Measurements from ENCODE around the gene LIN28B.

DNA sequence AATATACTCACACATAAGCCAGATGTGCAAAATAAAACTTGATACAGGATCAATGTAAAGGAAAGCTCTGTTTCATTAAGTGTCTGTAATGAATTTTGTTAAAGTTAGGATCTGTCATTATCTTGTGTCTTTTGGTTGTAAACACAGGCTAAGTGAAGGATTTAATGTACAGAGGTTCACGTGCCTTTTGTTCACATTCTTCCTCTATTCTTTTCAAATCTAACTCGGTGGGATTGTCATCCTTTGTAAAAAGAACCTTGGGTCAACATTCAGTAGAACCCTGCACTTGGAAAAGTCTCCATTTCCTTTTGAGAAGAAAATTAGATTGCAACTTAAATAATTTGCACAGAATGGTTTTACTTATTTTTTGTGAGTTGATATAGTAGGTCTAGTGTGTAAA is 7.7 kb upstream of the LIN28B start:
- TF ChIP-seq, protein P1, sequence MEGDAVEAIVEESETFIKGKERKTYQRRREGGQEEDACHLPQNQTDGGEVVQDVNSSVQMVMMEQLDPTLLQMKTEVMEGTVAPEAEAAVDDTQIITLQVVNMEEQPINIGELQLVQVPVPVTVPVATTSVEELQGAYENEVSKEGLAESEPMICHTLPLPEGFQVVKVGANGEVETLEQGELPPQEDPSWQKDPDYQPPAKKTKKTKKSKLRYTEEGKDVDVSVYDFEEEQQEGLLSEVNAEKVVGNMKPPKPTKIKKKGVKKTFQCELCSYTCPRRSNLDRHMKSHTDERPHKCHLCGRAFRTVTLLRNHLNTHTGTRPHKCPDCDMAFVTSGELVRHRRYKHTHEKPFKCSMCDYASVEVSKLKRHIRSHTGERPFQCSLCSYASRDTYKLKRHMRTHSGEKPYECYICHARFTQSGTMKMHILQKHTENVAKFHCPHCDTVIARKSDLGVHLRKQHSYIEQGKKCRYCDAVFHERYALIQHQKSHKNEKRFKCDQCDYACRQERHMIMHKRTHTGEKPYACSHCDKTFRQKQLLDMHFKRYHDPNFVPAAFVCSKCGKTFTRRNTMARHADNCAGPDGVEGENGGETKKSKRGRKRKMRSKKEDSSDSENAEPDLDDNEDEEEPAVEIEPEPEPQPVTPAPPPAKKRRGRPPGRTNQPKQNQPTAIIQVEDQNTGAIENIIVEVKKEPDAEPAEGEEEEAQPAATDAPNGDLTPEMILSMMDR (conservative IDR thresholded peaks at IDR 0.05; ENCODE audit: low read depth, low read length) = no peak
- TF ChIP-seq MAFK (IDR thresholded peaks at IDR 0.05; ENCODE audit: low read depth, low read length) (no peak), FOS (IDR thresholded peaks at IDR 0.05; ENCODE audit: low read depth, low read length) (no peak)
- TF ChIP-seq, protein P2, sequence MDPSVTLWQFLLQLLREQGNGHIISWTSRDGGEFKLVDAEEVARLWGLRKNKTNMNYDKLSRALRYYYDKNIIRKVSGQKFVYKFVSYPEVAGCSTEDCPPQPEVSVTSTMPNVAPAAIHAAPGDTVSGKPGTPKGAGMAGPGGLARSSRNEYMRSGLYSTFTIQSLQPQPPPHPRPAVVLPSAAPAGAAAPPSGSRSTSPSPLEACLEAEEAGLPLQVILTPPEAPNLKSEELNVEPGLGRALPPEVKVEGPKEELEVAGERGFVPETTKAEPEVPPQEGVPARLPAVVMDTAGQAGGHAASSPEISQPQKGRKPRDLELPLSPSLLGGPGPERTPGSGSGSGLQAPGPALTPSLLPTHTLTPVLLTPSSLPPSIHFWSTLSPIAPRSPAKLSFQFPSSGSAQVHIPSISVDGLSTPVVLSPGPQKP (IDR thresholded peaks at IDR 0.05; ENCODE audit: borderline replicate concordance, low read depth, low read length) = no peak
